GM21786 (cell line): ENCODE measurements around the gene COPS8.

Experiments
- ATAC-seq: cut with Tn5 transposase; IDR thresholded peaks from one replicate; pipeline ENCODE4 v1.9.1; 2021; ENCODE audit not compliant: unreplicated experiment

The COPS8 gene

GRCh38 chr2:237064203-237065070 lies 21.3 kb upstream of the COPS8 start:
- no peak for ATAC-seq

GRCh38 chr2:237065071-237065377 lies 20.7 kb upstream of the COPS8 start:
- ATAC-seq: no peak

GRCh38 chr2:237066396-237066795 lies 19.3 kb upstream of the COPS8 start:
- no peak for ATAC-seq

GRCh38 chr2:237068005-237068576 lies 17.6 kb upstream of the COPS8 start:
- ATAC-seq: no peak

DNA sequence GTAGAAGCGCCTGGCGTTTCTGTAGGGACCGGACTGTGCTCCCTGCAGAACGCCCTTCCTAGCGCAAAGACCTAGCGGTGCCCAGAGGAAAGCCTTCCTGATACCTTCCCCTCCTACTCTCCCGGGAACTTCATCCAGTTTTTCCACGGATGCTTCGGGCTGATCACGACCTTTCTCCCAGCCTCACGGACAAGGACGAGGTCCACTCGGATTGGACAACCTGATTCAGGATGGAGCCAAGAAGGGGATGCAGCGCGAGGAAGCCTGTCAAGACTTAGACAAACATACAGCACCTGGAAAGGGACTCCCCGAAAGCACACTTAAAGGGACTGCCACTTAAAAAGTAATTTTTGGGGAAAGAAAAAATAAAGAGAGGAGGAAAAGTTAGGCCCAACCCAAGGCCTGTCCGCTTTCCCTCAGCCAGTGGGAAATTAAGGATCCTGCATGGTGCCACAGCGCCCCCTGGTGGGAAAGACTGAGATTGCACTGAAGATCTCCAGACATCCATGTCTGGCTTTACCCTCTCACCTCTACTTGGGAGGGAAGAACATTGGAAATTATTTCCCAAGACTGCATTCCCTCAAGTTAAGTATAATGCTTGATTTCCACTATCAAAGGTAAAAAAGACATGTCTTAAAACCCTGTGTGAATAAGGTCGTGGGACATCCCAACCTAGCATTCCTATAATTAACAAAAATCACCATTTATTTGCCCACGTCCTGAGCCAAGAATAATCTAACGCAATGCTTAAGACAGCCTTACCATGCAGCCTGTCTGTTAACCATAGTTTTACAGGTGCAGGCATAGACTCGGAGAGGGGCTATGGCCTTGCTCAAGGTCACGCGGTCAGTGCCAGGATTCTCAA lies 13.4 kb upstream of the COPS8 start:
- ATAC-seq: no peak

DNA sequence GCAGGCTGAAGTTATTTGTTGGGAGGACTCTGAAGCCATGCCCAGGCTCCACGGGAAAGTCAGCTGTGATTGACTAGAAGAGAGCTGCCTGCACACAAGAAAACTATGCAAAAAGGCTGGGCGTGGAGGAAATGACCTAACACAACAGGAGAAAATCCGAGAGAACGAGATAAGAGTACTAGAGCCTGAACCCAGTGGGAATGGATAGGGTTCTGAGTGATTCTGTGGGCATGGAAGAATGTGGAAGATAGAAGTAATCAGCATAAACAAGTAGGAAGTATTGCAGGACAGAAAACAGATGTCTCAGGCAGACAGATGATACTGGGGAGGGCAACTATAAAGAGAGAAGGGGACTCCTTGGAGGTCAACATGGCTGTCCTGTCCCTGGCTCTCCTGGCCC lies 12.1 kb upstream of the COPS8 start:
- no peak for ATAC-seq

- ATAC-seq: no peak
Observed at GRCh38 chr2:237074211-237074993, 11.3 kb upstream of the COPS8 start.

DNA sequence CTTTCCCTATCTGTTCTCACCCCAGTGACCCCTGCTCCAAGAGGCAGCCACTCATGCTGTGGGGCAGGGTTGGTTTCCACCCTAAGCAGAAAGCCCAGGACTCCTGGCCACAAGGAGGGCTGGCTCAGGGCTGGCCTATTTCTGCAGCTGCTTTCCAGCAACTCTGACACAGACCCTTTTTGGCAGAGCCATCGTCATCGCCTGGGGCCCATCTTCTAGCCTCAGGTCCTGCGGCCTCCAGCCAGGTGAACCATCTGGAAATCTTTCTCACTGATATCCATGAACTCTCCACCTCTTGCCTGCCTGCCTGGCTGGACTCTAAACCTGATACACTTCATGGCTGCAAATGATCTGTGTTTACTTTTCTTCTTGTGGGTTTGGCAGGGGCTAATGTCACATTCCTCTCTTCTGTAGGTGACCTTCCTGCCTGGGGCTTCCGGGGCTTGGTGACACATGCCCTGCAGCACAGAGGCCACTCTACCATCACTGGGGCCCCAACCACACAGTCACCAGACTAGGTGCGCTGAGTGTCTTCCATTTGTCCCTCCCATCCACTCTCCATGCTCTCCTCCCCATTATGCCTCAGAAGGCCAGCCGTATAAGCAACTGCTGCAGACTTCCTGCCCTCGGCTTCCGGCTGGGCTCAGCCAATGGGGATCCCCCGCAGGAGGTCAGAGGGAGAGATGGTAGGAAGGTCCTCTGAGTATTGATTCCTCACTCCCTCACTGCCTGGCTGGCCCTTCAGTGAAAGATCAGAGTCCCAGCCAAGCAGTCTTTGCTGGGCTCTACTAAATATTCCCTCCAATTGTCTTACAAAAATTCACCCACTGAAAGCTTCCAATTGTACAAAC lies 9.7 kb upstream of the COPS8 start:
- ATAC-seq: no peak

GRCh38 chr2:237081596-237081995 lies 4.1 kb upstream of the COPS8 start:
- ATAC-seq: no peak

- no peak for ATAC-seq
Observed at GRCh38 chr2:237083026-237083425, 2.7 kb upstream of the COPS8 start.

GRCh38 chr2:237084444-237084843 lies 1.2 kb upstream of the COPS8 start:
- no peak for ATAC-seq

- ATAC-seq: no peak
Observed at GRCh38 chr2:237090906-237091305, 5.2 kb downstream of the COPS8 start.

- no peak for ATAC-seq
Observed at GRCh38 chr2:237091779-237092436, 6.2 kb downstream of the COPS8 start.

DNA sequence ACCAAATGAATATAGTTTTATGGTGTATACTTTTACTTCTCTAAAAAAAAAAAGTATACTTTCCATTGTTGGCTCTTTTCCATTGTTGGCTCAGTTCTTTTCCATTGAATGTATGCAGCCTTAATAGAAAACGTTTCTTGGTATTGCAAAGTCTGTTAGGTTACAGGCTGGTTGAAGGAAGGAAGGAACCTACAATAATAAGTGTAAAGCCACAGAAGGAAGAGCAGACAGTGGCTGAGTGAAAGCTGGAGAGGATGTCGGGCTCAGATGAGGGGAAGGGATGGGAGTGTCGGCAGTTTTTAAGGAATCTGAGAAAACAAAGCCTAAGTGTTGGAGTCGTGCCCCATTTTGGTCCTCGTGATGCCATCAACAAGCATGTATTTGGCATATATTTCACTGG lies 6.8 kb downstream of the COPS8 start:
- no peak for ATAC-seq

GRCh38 chr2:237092920-237093781 lies 7.5 kb downstream of the COPS8 start:
- no peak for ATAC-seq

- ATAC-seq: no peak
Observed at GRCh38 chr2:237096201-237096600, 10.5 kb downstream of the COPS8 start.

DNA sequence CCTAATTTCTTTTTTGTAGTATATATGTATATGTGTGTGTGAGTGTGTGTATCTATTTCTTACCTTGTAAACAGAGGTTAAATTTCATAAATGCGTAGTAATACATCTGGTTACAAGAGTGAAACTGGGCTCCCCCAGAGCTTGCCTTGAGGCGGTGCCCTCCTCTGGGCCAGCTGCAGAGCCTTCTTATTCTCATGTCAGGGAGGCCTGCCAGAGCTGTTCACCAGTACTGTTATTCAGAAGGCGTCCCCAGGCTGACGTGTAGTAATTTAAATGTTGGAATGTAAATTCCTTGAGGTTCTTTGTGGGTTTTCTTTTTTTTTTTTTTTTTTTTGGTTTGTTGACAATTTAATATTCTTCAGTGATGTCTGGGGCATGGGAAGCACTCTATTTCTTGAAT lies 11.2 kb downstream of the COPS8 start:
- no peak for ATAC-seq

DNA sequence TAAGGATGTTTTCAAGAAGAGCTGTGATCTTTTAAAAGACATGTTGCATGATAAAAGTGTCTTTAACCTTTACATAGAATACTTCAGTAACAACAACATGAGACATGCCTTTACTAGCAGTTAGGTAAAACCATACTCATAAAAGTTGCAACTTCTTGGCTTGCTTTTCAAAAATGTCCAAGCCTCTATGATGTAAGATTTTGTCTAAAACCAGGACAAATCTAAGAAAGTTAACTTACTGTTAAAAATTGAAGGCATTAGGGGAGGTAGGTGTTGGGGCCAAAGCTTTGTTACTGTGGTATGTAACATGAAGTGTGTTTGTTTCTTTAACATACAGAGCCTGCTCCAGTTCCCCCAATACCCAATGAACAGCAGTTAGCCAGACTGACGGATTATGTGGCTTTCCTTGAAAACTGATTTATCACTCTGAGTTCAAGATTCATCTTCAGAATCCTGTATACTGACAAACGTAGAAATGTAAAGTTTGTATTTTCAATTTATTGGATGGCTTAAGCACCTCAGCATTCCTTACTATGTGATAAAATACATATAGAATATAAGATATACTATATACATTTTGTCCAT lies 11.7 kb downstream of the COPS8 start:
- ATAC-seq: no peak
